WTC11 (cell line): ENCODE data around the gene TKT.

ENCODE experiments used
- ATF2 ChIP-seq: sonication (generic); formaldehyde crosslinking; IDR thresholded peaks from 2 replicates; pipeline ENCODE4 v1.8.1; 2022; ENCODE audit warnings: low read depth, missing genetic modification reagents, borderline replicate concordance
- CTCF ChIP-seq: fragments of 200-600 bp; IDR thresholded peaks from 2 replicates; pipeline ENCODE4 v1.8.0; 2022; ENCODE audit warnings: antibody characterized with exemption
- IRF2 ChIP-seq: sonication (generic); formaldehyde crosslinking; IDR thresholded peaks from 2 replicates; pipeline ENCODE4 v1.8.0; 2022; ENCODE audit warnings: low read depth, missing genetic modification reagents, borderline replicate concordance
- JUN ChIP-seq: sonication (generic); formaldehyde crosslinking; IDR thresholded peaks from 2 replicates; pipeline ENCODE4 v1.8.0; 2023; ENCODE audit warnings: mild to moderate bottlenecking, missing genetic modification reagents
- MLX ChIP-seq: sonication (generic); formaldehyde crosslinking; IDR thresholded peaks from 2 replicates; pipeline ENCODE4 v1.8.1; 2023; ENCODE audit warnings: mild to moderate bottlenecking, missing genetic modification reagents, moderate library complexity
- TEAD4 ChIP-seq: sonication (generic); formaldehyde crosslinking; IDR thresholded peaks from 2 replicates; pipeline ENCODE4 v1.8.0; 2022; ENCODE audit warnings: mild to moderate bottlenecking, missing genetic modification reagents
- TP53 ChIP-seq: sonication (generic); formaldehyde crosslinking; IDR thresholded peaks from 2 replicates; pipeline ENCODE4 v1.8.1; 2023; ENCODE audit warnings: mild to moderate bottlenecking, missing genetic modification reagents
- ZNF138 ChIP-seq: sonication (generic); formaldehyde crosslinking; conservative IDR thresholded peaks from 2 replicates; pipeline ENCODE4 v1.8.1; 2022; ENCODE audit warnings: mild to moderate bottlenecking, moderate library complexity, missing genetic modification reagents
- TF ChIP-seq, protein P1 (sequence below): sonication (generic); formaldehyde crosslinking; IDR thresholded peaks from 2 replicates; pipeline ENCODE4 v1.8.1; 2022; ENCODE audit warnings: mild to moderate bottlenecking, moderate library complexity, missing genetic modification reagents
- TF ChIP-seq, protein P2 (sequence below): sonication (generic); formaldehyde crosslinking; IDR thresholded peaks from 2 replicates; pipeline ENCODE4 v1.8.0; 2022; ENCODE audit warnings: mild to moderate bottlenecking, missing genetic modification reagents

- TF ChIP-seq ZNF138 (CRISPR knock-in tag) = no peak
- TF ChIP-seq CTCF = no peak
- no peak for TF ChIP-seq TEAD4
- no peak for TF ChIP-seq IRF2
- TF ChIP-seq, protein P1, sequence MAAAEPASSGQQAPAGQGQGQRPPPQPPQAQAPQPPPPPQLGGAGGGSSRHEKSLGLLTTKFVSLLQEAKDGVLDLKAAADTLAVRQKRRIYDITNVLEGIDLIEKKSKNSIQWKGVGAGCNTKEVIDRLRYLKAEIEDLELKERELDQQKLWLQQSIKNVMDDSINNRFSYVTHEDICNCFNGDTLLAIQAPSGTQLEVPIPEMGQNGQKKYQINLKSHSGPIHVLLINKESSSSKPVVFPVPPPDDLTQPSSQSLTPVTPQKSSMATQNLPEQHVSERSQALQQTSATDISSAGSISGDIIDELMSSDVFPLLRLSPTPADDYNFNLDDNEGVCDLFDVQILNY (CRISPR knock-in tag) = no peak
- no peak for TF ChIP-seq JUN (CRISPR knock-in tag)
- no peak for TF ChIP-seq ATF2 (CRISPR knock-in tag)
- TF ChIP-seq TP53 (CRISPR knock-in tag) = no peak
- TF ChIP-seq MLX = no peak
- TF ChIP-seq, protein P2, sequence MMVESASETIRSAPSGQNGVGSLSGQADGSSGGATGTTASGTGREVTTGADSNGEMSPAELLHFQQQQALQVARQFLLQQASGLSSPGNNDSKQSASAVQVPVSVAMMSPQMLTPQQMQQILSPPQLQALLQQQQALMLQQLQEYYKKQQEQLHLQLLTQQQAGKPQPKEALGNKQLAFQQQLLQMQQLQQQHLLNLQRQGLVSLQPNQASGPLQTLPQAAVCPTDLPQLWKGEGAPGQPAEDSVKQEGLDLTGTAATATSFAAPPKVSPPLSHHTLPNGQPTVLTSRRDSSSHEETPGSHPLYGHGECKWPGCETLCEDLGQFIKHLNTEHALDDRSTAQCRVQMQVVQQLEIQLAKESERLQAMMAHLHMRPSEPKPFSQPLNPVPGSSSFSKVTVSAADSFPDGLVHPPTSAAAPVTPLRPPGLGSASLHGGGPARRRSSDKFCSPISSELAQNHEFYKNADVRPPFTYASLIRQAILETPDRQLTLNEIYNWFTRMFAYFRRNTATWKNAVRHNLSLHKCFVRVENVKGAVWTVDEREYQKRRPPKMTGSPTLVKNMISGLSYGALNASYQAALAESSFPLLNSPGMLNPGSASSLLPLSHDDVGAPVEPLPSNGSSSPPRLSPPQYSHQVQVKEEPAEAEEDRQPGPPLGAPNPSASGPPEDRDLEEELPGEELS = no peak
These were observed 24.0 kb downstream of the TKT start for GRCh38 chr3:53231532-53232511.
